Calu3 (cell line): ENCODE measurements around the gene OR5AU1. TPM values are rescaled to one million over a fixed set of nuclear protein-coding genes. Genes with fewer than 3 reads are reported as not detected.

Source experiments
- BruUV-seq: library from RNA; stranded (reverse); fragments of 400-500 nt; replicated peaks from 2 replicates; lab custom pipeline; 2021; lab: Mats Ljungman, UMichigan
- CTCF ChIA-PET: fragments of 300-600 bp; sonication (Branson Sonifier 250); formaldehyde crosslinking; loops from one replicate; lab custom pipeline; 2022; ENCODE audit warnings: antibody characterized with exemption; lab: Charles Lee
- DNase-seq: peaks from one replicate; pipeline ENCODE4 v3.0.0; 2022
- H3K27ac Mint-ChIP-seq: one replicate; pipeline ENCODE4 v1.8.0; 2022; ENCODE audit warnings: mixed read lengths; ENCODE audit not compliant: unreplicated experiment
- H3K27me3 Mint-ChIP-seq: one replicate; pipeline ENCODE4 v1.8.0; 2022; ENCODE audit warnings: mixed read lengths; ENCODE audit not compliant: unreplicated experiment
- H3K36me3 Mint-ChIP-seq: one replicate; pipeline ENCODE4 v1.8.0; 2022; ENCODE audit warnings: mild to moderate bottlenecking, moderate library complexity, mixed read lengths; ENCODE audit not compliant: insufficient read depth, unreplicated experiment
- H3K4me1 Mint-ChIP-seq: one replicate; pipeline ENCODE4 v1.8.0; 2022; ENCODE audit warnings: mild to moderate bottlenecking, low read depth, mixed read lengths; ENCODE audit not compliant: unreplicated experiment
- H3K4me3 Mint-ChIP-seq: one replicate; pipeline ENCODE4 v1.8.0; 2022; ENCODE audit warnings: mild to moderate bottlenecking, low read depth, moderate library complexity, mixed read lengths; ENCODE audit not compliant: unreplicated experiment
- H3K9me3 Mint-ChIP-seq: one replicate; pipeline ENCODE4 v1.8.0; 2022; ENCODE audit warnings: low read depth, mixed read lengths; ENCODE audit not compliant: unreplicated experiment
- intact Hi-C: fragments of 100-400 bp; cut with micrococcal nuclease; formaldehyde crosslinking; loops from one replicate; pipeline ENCODE4 v1.10.0; 2022; ENCODE audit not compliant: unreplicated experiment
- total RNA-seq: library from RNA; stranded (reverse); gene quantifications from 2 replicates; pipeline ENCODE4 v1.2.3, GENCODE V29; 2022
- TF ChIP-seq, protein P1 (sequence below): fragments of 200-600 bp; IDR thresholded peaks from one replicate; pipeline ENCODE4 v1.8.0; 2022; ENCODE audit warnings: antibody characterized with exemption; ENCODE audit not compliant: unreplicated experiment

Gene OR5AU1
- total RNA-seq, 1 experiment from 2014 or later: 0.14 TPM

DNA sequence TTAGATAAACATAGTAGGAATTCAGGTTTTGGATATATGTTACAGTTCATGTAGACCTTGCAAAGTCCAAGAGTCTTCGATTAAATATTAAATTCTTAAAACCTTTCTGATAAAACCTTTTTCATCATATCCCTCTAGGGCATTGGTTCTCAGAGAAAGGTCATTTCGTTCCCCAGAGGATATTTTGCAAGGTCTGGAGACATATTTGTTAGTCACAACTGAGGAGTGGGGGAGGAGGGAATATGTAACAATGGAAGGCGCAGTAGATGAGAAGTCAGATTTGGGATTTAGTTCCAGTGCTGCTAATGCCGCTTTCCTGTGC lies 49.7 kb downstream of the OR5AU1 start:
- BruUV-seq: no TSS peak
- Mint-ChIP-seq H3K4me1 (peaks cover 49% of the 10 kb centered on the region), H3K27ac (no peak overlapping the region), H3K36me3 (peaks cover 14% of the 10 kb centered on the region), H3K27me3 (no peaks in the 10 kb centered on the region), H3K4me3 (no peak overlapping the region), H3K9me3 (no peaks in the 10 kb centered on the region)
- TF ChIP-seq, protein P1, sequence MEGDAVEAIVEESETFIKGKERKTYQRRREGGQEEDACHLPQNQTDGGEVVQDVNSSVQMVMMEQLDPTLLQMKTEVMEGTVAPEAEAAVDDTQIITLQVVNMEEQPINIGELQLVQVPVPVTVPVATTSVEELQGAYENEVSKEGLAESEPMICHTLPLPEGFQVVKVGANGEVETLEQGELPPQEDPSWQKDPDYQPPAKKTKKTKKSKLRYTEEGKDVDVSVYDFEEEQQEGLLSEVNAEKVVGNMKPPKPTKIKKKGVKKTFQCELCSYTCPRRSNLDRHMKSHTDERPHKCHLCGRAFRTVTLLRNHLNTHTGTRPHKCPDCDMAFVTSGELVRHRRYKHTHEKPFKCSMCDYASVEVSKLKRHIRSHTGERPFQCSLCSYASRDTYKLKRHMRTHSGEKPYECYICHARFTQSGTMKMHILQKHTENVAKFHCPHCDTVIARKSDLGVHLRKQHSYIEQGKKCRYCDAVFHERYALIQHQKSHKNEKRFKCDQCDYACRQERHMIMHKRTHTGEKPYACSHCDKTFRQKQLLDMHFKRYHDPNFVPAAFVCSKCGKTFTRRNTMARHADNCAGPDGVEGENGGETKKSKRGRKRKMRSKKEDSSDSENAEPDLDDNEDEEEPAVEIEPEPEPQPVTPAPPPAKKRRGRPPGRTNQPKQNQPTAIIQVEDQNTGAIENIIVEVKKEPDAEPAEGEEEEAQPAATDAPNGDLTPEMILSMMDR: no peak
- CTCF ChIA-PET: interaction anchor here (0.6 kb wide), 1 partner anchor 20 kb away, joined by 3 read pairs; no protein-coding TSS in a partner anchor
- intact Hi-C loops: no loop called here
- DNase-seq: no peak

DNA sequence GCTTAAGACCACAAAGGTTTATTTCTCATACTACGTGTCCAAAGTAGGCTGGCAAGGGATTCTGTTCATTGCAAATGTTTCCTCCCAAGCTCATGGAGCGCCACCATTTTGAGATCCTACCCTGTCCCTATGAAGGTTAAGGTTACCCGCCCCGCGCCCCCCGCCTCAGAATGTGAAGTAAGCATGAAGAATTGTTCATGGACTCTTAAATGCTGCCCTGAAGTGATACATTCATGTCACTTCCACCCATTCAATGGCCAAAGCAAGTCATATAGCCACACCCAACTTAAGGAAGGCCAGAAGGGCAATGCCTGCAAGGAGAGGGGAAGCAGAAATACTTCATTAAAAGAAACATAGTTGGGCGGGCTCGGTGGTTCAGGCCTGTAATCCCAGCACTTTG lies 50.8 kb downstream of the OR5AU1 start:
- CTCF ChIA-PET: interaction anchor here (0.8 to 3.3 kb wide), 9 partner anchors 13 to 298 kb away, joined by 3 to 51 read pairs (median 10); partner anchors contain the start of gene ARHGEF40
- Mint-ChIP-seq H3K27me3 (no peaks in the 10 kb centered on the region), H3K36me3 (peaks cover 14% of the 10 kb centered on the region), H3K4me3 (peak overlapping the region; percentile 77), H3K9me3 (no peaks in the 10 kb centered on the region), H3K27ac (peak overlapping the region; percentile 57), H3K4me1 (peaks cover 51% of the 10 kb centered on the region)
- TF ChIP-seq, protein P1: no peak
- intact Hi-C loops: no loop called here
- no peak for DNase-seq
- no TSS peak for BruUV-seq

Other genes with a start within 250 kb of the OR5AU1 start
- gene RNASE2, start 200.6 kb downstream of the OR5AU1 start, total RNA-seq: not detected in 2 replicates
- 73.2 and 76.7 TPM in 2 replicates for gene METTL17, start 166.1 kb downstream of the OR5AU1 start, total RNA-seq
- gene SLC39A2, start 156.8 kb downstream of the OR5AU1 start, total RNA-seq: not detected in 2 replicates
- gene NDRG2, start 131.0 kb downstream of the OR5AU1 start, total RNA-seq: 10.8 and 16.0 TPM in 2 replicates
- not detected in 2 replicates for gene TPPP2, start 125.8 kb downstream of the OR5AU1 start, total RNA-seq
- gene RNASE13, start 121.3 kb downstream of the OR5AU1 start, total RNA-seq: not detected in 2 replicates
- not detected in 2 replicates for gene RNASE7, start 113.7 kb downstream of the OR5AU1 start, total RNA-seq
- not detected in 2 replicates for gene RNASE8, start 98.2 kb downstream of the OR5AU1 start, total RNA-seq
- 15.0 and 16.8 TPM in 2 replicates for gene ARHGEF40, start 85.8 kb downstream of the OR5AU1 start, total RNA-seq
- gene ZNF219, start 57.4 kb downstream of the OR5AU1 start, total RNA-seq: 18.5 and 20.3 TPM in 2 replicates
- gene TMEM253, start 55.0 kb downstream of the OR5AU1 start, total RNA-seq: 0.24 TPM in 1 of 2 replicates, not detected in the other
- gene HNRNPC, start 113.4 kb upstream of the OR5AU1 start, total RNA-seq: 472 and 476 TPM in 2 replicates
- gene RPGRIP1, start 124.0 kb upstream of the OR5AU1 start, total RNA-seq: not detected in 2 replicates
- gene SUPT16H, start 228.0 kb upstream of the OR5AU1 start, total RNA-seq: 81.9 and 89.0 TPM in 2 replicates